Dermis lymphatic vessel endothelial cell (primary cell): Measurements from ENCODE around the gene CACNA1E. TPM values are rescaled to one million over a fixed set of nuclear protein-coding genes. Genes with fewer than 3 reads are reported as not detected.

Source experiments
- total RNA-seq: library from RNA; depleted of rRNA; stranded (reverse); fragments of >200 nt; gene quantifications from 2 replicates; pipeline ENCODE4 v1.2.1, GENCODE V29; 2014

The CACNA1E gene
- total RNA-seq, result 0.17 TPM in 1 of 2 replicates, not detected in the other

DNA sequence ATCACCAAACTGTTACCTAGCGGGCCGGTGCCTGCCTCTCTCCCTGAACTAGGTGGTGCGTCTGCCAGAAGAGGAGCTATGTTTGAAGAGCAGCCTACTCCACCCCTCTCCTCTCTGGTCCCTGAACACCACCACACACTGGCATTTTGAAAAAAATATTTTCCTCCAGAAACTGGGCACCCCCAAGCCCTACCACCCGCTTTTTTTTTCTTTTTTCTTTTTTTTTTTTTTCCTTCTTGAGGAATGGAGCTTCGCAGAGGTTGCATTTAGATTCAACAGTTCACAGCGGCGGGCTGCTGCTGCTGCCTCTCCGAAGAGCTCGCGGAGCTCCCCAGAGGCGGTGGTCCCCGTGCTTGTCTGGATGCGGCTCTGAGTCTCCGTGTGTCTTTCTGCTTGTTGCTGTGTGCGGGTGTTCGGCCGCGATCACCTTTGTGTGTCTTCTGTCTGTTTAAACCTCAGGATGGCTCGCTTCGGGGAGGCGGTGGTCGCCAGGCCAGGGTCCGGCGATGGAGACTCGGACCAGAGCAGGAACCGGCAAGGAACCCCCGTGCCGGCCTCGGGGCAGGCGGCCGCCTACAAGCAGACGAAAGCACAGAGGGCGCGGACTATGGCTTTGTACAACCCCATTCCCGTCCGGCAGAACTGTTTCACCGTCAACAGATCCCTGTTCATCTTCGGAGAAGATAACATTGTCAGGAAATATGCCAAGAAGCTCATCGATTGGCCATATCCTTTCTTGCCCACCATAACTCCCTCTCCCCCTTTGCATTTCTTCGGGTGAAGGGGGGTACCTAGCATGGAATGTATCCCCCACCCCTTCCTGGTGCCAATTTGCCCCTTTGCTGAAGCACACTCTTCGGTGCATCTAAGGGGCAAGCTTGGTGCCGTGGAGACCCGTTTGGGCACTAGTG lies at the start of gene CACNA1E:
Gene CACNA1E (plus strand): TSS at position 233 of the 911 bp plus-strand sequence. CDS start 228 bp downstream, at position 461.

